Measurements from ENCODE around the gene RAPGEF1.
A peak's percentile ranks its signal among the peaks of the same experiment; 100 is the strongest.

The RAPGEF1 gene, protein sequence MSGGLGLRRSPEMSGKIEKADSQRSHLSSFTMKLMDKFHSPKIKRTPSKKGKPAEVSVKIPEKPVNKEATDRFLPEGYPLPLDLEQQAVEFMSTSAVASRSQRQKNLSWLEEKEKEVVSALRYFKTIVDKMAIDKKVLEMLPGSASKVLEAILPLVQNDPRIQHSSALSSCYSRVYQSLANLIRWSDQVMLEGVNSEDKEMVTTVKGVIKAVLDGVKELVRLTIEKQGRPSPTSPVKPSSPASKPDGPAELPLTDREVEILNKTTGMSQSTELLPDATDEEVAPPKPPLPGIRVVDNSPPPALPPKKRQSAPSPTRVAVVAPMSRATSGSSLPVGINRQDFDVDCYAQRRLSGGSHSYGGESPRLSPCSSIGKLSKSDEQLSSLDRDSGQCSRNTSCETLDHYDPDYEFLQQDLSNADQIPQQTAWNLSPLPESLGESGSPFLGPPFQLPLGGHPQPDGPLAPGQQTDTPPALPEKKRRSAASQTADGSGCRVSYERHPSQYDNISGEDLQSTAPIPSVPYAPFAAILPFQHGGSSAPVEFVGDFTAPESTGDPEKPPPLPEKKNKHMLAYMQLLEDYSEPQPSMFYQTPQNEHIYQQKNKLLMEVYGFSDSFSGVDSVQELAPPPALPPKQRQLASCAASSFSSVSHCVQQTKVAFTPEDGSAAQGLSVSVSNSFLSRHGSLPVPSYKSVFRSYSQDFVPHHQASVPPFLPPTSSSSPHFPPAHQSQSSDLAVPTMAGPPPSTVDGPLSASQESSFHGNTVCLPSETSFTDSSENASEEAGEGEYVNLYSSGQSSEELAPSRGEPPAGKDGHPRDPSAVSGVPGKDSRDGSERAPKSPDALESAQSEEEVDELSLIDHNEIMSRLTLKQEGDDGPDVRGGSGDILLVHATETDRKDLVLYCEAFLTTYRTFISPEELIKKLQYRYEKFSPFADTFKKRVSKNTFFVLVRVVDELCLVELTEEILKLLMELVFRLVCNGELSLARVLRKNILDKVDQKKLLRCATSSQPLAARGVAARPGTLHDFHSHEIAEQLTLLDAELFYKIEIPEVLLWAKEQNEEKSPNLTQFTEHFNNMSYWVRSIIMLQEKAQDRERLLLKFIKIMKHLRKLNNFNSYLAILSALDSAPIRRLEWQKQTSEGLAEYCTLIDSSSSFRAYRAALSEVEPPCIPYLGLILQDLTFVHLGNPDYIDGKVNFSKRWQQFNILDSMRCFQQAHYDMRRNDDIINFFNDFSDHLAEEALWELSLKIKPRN (N-terminal part only)

GRCh38 chr9:131739959-131740648, at the start of gene RAPGEF1:
Gene RAPGEF1, minus strand, starts transcription at chr9:131740076. Its CDS starts 246 bp downstream, at chr9:131739830.
- Histone ChIP-seq H3K4me3 (ENCODE audit: low read depth in 1 of 2, low read length in 2 of 2) (peak within 1 kb of the TSS; percentile 78 to 85), H3K36me3 (ENCODE audit: control insufficient read depth in 1 of 2, insufficient read depth in 2 of 2, low read length in 2 of 2) (no peaks in the 10 kb centered on the region), H3K27me3 (ENCODE audit: low read depth, low read length) (no peaks in the 10 kb centered on the region), H3K4me1 (ENCODE audit: control insufficient read depth in 1 of 2, insufficient read depth in 2 of 2, low read length in 2 of 2) (peaks cover 24 to 28% of the 10 kb centered on the region in 2 donors), H3K27ac (ENCODE audit: low read length) (peak within 1 kb of the TSS; percentile 81), H3K9me3 (ENCODE audit: control insufficient read depth in 1 of 2, low read length in 2 of 2) (no peaks in the 10 kb centered on the region)

DNA sequence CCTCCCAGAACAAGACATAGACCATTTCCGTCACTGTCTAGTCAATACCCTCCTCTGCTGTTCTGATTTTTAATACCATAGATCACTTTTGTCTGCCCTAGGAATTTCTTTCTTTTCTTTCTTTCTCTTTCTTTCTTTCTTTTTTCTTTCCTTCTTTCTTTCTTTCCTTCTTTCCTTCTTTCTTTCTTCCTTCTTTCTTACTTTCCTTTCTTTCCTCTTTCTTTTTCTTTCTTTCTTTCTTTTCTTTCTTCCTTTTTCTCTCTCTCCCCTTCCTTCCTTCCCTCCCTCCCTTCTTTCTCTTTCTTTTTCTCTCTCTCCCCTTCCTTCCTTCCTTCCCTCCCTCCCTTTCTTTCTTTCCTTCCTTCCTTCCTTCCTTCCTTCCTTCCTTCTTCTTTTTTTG, 49.0 kb upstream of the RAPGEF1 start:
- no peaks in the 10 kb centered on the region for H3K36me3 ChIP-seq (ENCODE audit: control insufficient read depth in 1 of 2, insufficient read depth in 2 of 2, low read length in 2 of 2)
- no peak overlapping the region for H3K4me3 ChIP-seq (ENCODE audit: low read depth in 1 of 2, low read length in 2 of 2)
- H3K9me3 ChIP-seq (ENCODE audit: control insufficient read depth in 1 of 2, low read length in 2 of 2) = peaks cover 0 to 9% of the 10 kb centered on the region in 2 donors
- H3K4me1 ChIP-seq (ENCODE audit: control insufficient read depth in 1 of 2, insufficient read depth in 2 of 2, low read length in 2 of 2) = no peaks in the 10 kb centered on the region
- no peak overlapping the region for H3K27ac ChIP-seq (ENCODE audit: low read length)
- peaks cover 7% of the 10 kb centered on the region for H3K27me3 ChIP-seq (ENCODE audit: low read depth, low read length)

- Histone ChIP-seq H3K27ac (ENCODE audit: low read length) (no peak overlapping the region), H3K9me3 (ENCODE audit: control insufficient read depth in 1 of 2, low read length in 2 of 2) (peaks cover 0 to 11% of the 10 kb centered on the region in 2 donors), H3K4me1 (ENCODE audit: control insufficient read depth in 1 of 2, insufficient read depth in 2 of 2, low read length in 2 of 2) (no peaks in the 10 kb centered on the region), H3K36me3 (ENCODE audit: control insufficient read depth in 1 of 2, insufficient read depth in 2 of 2, low read length in 2 of 2) (no peaks in the 10 kb centered on the region), H3K4me3 (ENCODE audit: low read depth in 1 of 2, low read length in 2 of 2) (no peak overlapping the region), H3K27me3 (ENCODE audit: low read depth, low read length) (peaks cover 7% of the 10 kb centered on the region)
Measured at GRCh38 chr9:131787838-131788237, 48.0 kb upstream of the RAPGEF1 start.

- Histone ChIP-seq H3K27ac (ENCODE audit: low read length) (no peak overlapping the region), H3K9me3 (ENCODE audit: control insufficient read depth in 1 of 2, low read length in 2 of 2) (peaks cover 0 to 13% of the 10 kb centered on the region in 2 donors), H3K36me3 (ENCODE audit: control insufficient read depth in 1 of 2, insufficient read depth in 2 of 2, low read length in 2 of 2) (no peaks in the 10 kb centered on the region), H3K4me1 (ENCODE audit: control insufficient read depth in 1 of 2, insufficient read depth in 2 of 2, low read length in 2 of 2) (no peaks in the 10 kb centered on the region), H3K27me3 (ENCODE audit: low read depth, low read length) (peaks cover 7% of the 10 kb centered on the region), H3K4me3 (ENCODE audit: low read depth in 1 of 2, low read length in 2 of 2) (no peak overlapping the region)
Measured at GRCh38 chr9:131784748-131785501, 45.0 kb upstream of the RAPGEF1 start.

DNA sequence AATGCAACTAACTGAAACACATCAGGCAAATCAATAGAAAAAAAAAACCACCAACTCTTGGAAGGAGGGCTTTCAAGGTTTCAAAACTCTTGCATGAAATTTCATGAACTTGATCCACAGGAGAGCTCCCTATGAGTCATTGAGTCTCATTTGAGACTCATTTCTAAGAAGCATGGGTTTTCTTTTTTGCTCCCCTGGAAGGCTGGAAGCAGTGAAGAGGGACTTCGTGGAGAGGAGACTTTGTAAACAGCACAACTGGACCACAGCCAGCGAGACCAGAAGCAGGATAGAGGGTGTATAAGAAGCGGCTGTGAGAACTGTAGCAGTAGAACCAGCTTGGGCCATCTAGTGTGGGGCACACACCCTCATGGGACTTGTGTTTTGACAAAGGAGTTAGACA, 41.2 kb upstream of the RAPGEF1 start:
- Histone ChIP-seq H3K4me3 (ENCODE audit: low read depth in 1 of 2, low read length in 2 of 2) (no peak overlapping the region), H3K27me3 (ENCODE audit: low read depth, low read length) (no peaks in the 10 kb centered on the region), H3K36me3 (ENCODE audit: control insufficient read depth in 1 of 2, insufficient read depth in 2 of 2, low read length in 2 of 2) (no peaks in the 10 kb centered on the region), H3K9me3 (ENCODE audit: control insufficient read depth in 1 of 2, low read length in 2 of 2) (peaks cover 0 to 12% of the 10 kb centered on the region in 2 donors), H3K27ac (ENCODE audit: low read length) (no peak overlapping the region), H3K4me1 (ENCODE audit: control insufficient read depth in 1 of 2, insufficient read depth in 2 of 2, low read length in 2 of 2) (no peaks in the 10 kb centered on the region)

DNA sequence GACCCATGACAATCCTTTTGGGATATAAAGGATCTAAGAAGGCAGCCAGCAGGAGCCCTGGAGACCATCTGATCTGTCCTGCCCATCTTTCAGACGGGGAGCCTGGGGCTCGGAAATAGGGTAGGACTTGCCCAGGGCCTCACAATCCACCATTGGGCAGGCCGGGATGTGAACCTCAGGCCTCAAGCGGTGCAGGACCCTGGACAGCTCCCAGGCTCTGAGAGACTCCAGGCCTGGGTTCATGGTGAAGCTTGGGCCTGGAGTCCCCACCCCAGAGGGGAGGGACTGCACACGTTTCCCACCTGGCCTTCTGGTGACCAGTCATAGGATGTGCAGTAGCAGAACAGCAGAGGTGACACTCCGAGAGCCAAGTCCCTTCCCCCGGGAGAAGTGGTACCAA, 36.6 kb upstream of the RAPGEF1 start:
- H3K4me3 ChIP-seq (ENCODE audit: low read depth in 1 of 2, low read length in 2 of 2) = no peak overlapping the region
- H3K4me1 ChIP-seq (ENCODE audit: control insufficient read depth in 1 of 2, insufficient read depth in 2 of 2, low read length in 2 of 2) = no peaks in the 10 kb centered on the region
- no peaks in the 10 kb centered on the region for H3K36me3 ChIP-seq (ENCODE audit: control insufficient read depth in 1 of 2, insufficient read depth in 2 of 2, low read length in 2 of 2)
- H3K27ac ChIP-seq (ENCODE audit: low read length) = no peak overlapping the region
- H3K9me3 ChIP-seq (ENCODE audit: control insufficient read depth in 1 of 2, low read length in 2 of 2) = peaks cover 0 to 5% of the 10 kb centered on the region in 2 donors
- no peaks in the 10 kb centered on the region for H3K27me3 ChIP-seq (ENCODE audit: low read depth, low read length)

GRCh38 chr9:131776036-131776435, 36.2 kb upstream of the RAPGEF1 start:
- no peaks in the 10 kb centered on the region for H3K36me3 ChIP-seq (ENCODE audit: control insufficient read depth in 1 of 2, insufficient read depth in 2 of 2, low read length in 2 of 2)
- no peak overlapping the region for H3K27ac ChIP-seq (ENCODE audit: low read length)
- no peak overlapping the region for H3K4me3 ChIP-seq (ENCODE audit: low read depth in 1 of 2, low read length in 2 of 2)
- no peaks in the 10 kb centered on the region for H3K27me3 ChIP-seq (ENCODE audit: low read depth, low read length)
- H3K9me3 ChIP-seq (ENCODE audit: control insufficient read depth in 1 of 2, low read length in 2 of 2) = peaks cover 0 to 5% of the 10 kb centered on the region in 2 donors
- no peaks in the 10 kb centered on the region for H3K4me1 ChIP-seq (ENCODE audit: control insufficient read depth in 1 of 2, insufficient read depth in 2 of 2, low read length in 2 of 2)

DNA sequence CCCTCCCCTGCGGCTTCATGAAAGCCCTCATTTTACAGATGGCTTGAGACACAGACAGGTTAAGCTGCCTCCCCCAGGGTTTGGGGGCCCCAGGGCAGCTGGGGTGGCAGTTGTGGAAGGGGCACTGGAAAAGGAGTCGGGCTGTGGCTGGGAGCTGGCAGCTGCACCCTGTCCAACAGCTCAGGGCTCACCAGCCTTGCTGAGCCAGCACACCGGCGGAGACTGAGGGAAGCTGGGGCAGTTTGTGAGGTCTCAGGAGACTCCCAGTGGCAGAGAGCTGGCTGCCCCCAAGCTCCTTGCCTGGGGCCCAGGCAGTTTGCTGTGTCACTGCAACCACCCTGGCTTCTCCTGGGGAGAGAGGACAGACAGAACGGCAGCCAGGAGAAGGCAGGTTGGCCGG, 34.8 kb upstream of the RAPGEF1 start:
- no peaks in the 10 kb centered on the region for H3K36me3 ChIP-seq (ENCODE audit: control insufficient read depth in 1 of 2, insufficient read depth in 2 of 2, low read length in 2 of 2)
- H3K4me3 ChIP-seq (ENCODE audit: low read depth in 1 of 2, low read length in 2 of 2) = no peak overlapping the region
- H3K27ac ChIP-seq (ENCODE audit: low read length) = no peak overlapping the region
- H3K4me1 ChIP-seq (ENCODE audit: control insufficient read depth in 1 of 2, insufficient read depth in 2 of 2, low read length in 2 of 2) = no peaks in the 10 kb centered on the region
- H3K27me3 ChIP-seq (ENCODE audit: low read depth, low read length) = no peaks in the 10 kb centered on the region
- H3K9me3 ChIP-seq (ENCODE audit: control insufficient read depth in 1 of 2, low read length in 2 of 2) = peaks cover 0 to 5% of the 10 kb centered on the region in 2 donors

DNA sequence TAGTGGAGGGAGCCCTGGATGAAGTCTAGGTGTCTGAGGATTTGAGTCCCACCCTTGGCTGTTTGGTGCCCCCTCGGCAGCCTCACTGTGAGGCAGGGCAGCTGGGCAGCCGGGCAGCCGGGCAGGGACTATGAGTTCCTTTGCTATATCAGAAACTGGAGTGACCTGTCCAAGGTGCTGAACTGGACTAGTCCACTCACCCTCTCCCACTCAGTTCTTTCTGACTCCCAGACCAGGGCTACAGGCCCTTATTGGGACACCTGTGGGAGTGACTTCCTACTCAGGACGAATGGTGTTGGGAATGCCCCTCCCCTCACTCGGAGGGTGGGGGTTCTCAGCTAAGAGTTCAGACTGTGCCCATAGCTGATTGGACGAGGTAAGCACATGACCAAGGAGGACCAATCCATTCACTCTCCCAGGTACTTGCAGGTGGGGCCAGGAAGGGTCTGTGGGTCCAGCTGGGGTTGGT, 34.1 kb upstream of the RAPGEF1 start:
- no peak overlapping the region for H3K4me3 ChIP-seq (ENCODE audit: low read depth in 1 of 2, low read length in 2 of 2)
- H3K36me3 ChIP-seq (ENCODE audit: control insufficient read depth in 1 of 2, insufficient read depth in 2 of 2, low read length in 2 of 2) = no peaks in the 10 kb centered on the region
- no peak overlapping the region for H3K27ac ChIP-seq (ENCODE audit: low read length)
- no peaks in the 10 kb centered on the region for H3K4me1 ChIP-seq (ENCODE audit: control insufficient read depth in 1 of 2, insufficient read depth in 2 of 2, low read length in 2 of 2)
- no peaks in the 10 kb centered on the region for H3K27me3 ChIP-seq (ENCODE audit: low read depth, low read length)
- H3K9me3 ChIP-seq (ENCODE audit: control insufficient read depth in 1 of 2, low read length in 2 of 2) = peaks cover 0 to 4% of the 10 kb centered on the region in 2 donors

DNA sequence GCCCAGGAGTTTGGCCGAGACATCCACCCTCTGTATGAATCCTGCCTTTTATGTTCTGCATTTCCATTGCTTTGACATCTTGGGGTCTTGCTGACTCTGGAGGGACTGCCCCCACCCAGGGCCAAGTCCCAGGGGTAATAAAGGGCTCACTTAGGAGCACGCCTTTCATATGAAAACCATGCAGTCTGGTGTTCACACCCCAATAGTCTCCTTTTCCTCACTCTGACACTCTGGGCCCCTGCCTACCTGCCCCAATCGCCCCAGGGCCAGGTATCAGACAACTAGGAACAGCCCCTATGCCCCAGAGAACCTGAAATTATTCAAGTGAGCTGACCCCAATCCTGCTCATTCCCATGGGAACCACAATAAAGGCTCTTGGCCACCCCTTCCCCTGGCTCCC, 33.1 kb upstream of the RAPGEF1 start:
- no peak overlapping the region for H3K27ac ChIP-seq (ENCODE audit: low read length)
- H3K4me1 ChIP-seq (ENCODE audit: control insufficient read depth in 1 of 2, insufficient read depth in 2 of 2, low read length in 2 of 2) = no peaks in the 10 kb centered on the region
- no peak overlapping the region for H3K4me3 ChIP-seq (ENCODE audit: low read depth in 1 of 2, low read length in 2 of 2)
- H3K27me3 ChIP-seq (ENCODE audit: low read depth, low read length) = no peaks in the 10 kb centered on the region
- no peaks in the 10 kb centered on the region for H3K9me3 ChIP-seq (ENCODE audit: control insufficient read depth in 1 of 2, low read length in 2 of 2)
- no peaks in the 10 kb centered on the region for H3K36me3 ChIP-seq (ENCODE audit: control insufficient read depth in 1 of 2, insufficient read depth in 2 of 2, low read length in 2 of 2)
